Vagina (tissue), 2 donors: ENCODE results near the gene JAK2. TPM values are rescaled to one million over a fixed set of nuclear protein-coding genes. Genes with fewer than 3 reads are reported as not detected.
A peak's percentile ranks its signal among the peaks of the same experiment; 100 is the strongest.
"Not testable (repeated sequence)": the region's sequence is repeated elsewhere in the genome, so short reads cannot be mapped to it uniquely, and the experiment has no call there.

Source experiments
- DNase-seq, 2 donors: peaks; one replicate each; pipeline ENCODE4 v3.0.0-alpha.2; 2017; ENCODE audit errors: extremely low spot score in 2 of 2
- H3K27ac ChIP-seq: fragments of 200-600 bp; sonication (generic); one replicate; pipeline ENCODE4 v1.5.1; 2019
- H3K27me3 ChIP-seq: fragments of 200-600 bp; sonication (generic); one replicate; pipeline ENCODE4 v1.5.1; 2019
- H3K36me3 ChIP-seq, 2 donors: fragments of 200-600 bp; sonication (generic); one replicate each; pipeline ENCODE4 v1.5.1; 2017 to 2019
- H3K4me1 ChIP-seq: fragments of 200-600 bp; sonication (generic); one replicate; pipeline ENCODE4 v1.5.1; 2019
- H3K4me3 ChIP-seq, 2 donors: fragments of 200-600 bp; sonication (generic); 1 replicate in 1 of 2; 2 replicates in 1 of 2; pipeline ENCODE4 v1.5.1; 2016 to 2019
- H3K9me3 ChIP-seq: fragments of 200-600 bp; sonication (generic); one replicate; pipeline ENCODE4 v1.5.1; 2019
- POLR2A ChIP-seq, 2 donors: fragments of 450-650 bp; IDR thresholded peaks; one replicate each; pipeline ENCODE4 v1.6.1; 2017; ENCODE audit warnings: antibody characterized with exemption in 2 of 2, mild to moderate bottlenecking in 2 of 2, moderate library complexity in 2 of 2
- POLR2AphosphoS5 ChIP-seq, 2 donors: sonication (generic); formaldehyde crosslinking; IDR thresholded peaks; one replicate each; pipeline ENCODE4 v1.9.0; 2017; ENCODE audit warnings: antibody characterized with exemption in 2 of 2, mild to moderate bottlenecking in 2 of 2, low read depth in 1 of 2; ENCODE audit not compliant: insufficient read depth in 1 of 2
- intact Hi-C: fragments of 100-400 bp; cut with DNase I; formaldehyde crosslinking; loops from one replicate; pipeline ENCODE4 v1.15.1; 2023
- total RNA-seq: library from RNA; depleted of rRNA; stranded (reverse); fragments of >200 nt; gene quantifications from one replicate; pipeline ENCODE4 v1.2.3, GENCODE V29; 2016
- TF ChIP-seq, protein P1 (sequence below), 3 experiments: fragments of 450-650 bp in 2 of 3; fragments of 200-600 bp in 1 of 3; sonication (generic) in 1 of 3; IDR thresholded peaks; one replicate each; pipeline ENCODE4 v1.5.1; 2017 to 2019; ENCODE audit warnings: antibody characterized with exemption in 3 of 3, mild to moderate bottlenecking in 2 of 3, moderate library complexity in 2 of 3

JAK2 gene
- total RNA-seq, 1 donor from 2014 or later = 25.8 TPM

DNA sequence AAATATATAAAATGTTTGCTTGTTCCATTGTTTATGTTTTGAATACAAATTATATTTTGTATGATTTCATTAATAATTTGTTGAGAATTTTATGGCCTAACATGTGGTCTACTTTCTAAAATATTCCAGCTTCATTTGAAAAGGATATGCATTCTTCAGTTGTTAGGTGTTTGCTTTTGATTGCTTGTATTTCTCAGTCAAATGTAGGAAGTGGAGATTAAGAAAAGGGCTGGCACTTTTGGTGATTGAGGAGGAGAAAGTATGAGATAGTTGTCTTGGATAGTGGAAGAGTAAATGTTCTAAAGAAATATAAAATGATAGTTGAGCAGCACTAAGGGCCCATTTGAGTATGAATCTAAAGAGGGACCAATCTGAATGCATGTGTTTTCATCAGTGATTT, 23.1 kb downstream of the JAK2 start:
- H3K27ac ChIP-seq = no peak overlapping the region

GRCh38 chr9:5013374-5013773, 28.3 kb downstream of the JAK2 start:
- intact Hi-C loops = no loop called here
- TF ChIP-seq, protein P1, sequence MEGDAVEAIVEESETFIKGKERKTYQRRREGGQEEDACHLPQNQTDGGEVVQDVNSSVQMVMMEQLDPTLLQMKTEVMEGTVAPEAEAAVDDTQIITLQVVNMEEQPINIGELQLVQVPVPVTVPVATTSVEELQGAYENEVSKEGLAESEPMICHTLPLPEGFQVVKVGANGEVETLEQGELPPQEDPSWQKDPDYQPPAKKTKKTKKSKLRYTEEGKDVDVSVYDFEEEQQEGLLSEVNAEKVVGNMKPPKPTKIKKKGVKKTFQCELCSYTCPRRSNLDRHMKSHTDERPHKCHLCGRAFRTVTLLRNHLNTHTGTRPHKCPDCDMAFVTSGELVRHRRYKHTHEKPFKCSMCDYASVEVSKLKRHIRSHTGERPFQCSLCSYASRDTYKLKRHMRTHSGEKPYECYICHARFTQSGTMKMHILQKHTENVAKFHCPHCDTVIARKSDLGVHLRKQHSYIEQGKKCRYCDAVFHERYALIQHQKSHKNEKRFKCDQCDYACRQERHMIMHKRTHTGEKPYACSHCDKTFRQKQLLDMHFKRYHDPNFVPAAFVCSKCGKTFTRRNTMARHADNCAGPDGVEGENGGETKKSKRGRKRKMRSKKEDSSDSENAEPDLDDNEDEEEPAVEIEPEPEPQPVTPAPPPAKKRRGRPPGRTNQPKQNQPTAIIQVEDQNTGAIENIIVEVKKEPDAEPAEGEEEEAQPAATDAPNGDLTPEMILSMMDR (IDR thresholded peaks at IDR 0.05) = no peak
- TF ChIP-seq POLR2AphosphoS5 (IDR thresholded peaks at IDR 0.05; ENCODE audit: insufficient read depth in 1 of 2, low read depth in 1 of 2) (peak in 1 of 2 donors; percentile 65), POLR2A (IDR thresholded peaks at IDR 0.05) (no peak)
- Histone ChIP-seq H3K4me1 (peaks cover 22% of the 10 kb centered on the region), H3K9me3 (peaks cover 3% of the 10 kb centered on the region), H3K4me3 (no peak overlapping the region), H3K36me3 (peaks cover 0 to under 1% of the 10 kb centered on the region in 2 donors), H3K27me3 (no peaks in the 10 kb centered on the region), H3K27ac (no peak overlapping the region)
- no peak for DNase-seq

More for the DNA sequence above, 23.1 kb downstream of the JAK2 start:
- Histone ChIP-seq H3K4me3 (no peak overlapping the region), H3K4me1 (peaks cover 21% of the 10 kb centered on the region), H3K9me3 (no peaks in the 10 kb centered on the region), H3K27me3 (no peaks in the 10 kb centered on the region), H3K36me3 (peaks cover 0 to 6% of the 10 kb centered on the region in 2 donors)
- intact Hi-C loops = no loop called here
- TF ChIP-seq POLR2A (IDR thresholded peaks at IDR 0.05) = no peak
- TF ChIP-seq, protein P1 (IDR thresholded peaks at IDR 0.05) = no peak
- no peak for TF ChIP-seq POLR2AphosphoS5 (IDR thresholded peaks at IDR 0.05; ENCODE audit: insufficient read depth in 1 of 2, low read depth in 1 of 2)
- DNase-seq = no peak

DNA sequence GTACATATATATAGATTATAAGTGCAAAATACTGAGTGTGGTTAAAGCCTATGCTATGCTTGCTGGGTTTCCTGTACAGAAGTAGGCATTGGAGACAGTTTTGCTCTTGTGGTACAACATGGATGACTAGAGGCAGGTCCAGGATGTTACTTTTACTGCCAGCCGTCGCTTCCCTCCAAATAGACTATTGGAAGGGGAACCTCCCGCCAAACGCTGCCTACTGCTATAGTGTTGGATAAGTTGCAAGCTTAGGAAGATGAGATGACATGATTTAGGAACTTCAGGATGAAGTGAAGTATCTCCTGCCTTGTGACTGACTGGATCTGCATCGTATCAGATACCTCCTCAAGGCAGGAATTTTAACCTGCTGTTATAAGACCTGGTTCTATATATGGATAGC, 30.9 kb downstream of the JAK2 start:
- intact Hi-C loops = no loop called here
- TF ChIP-seq POLR2A (IDR thresholded peaks at IDR 0.05) (no peak), POLR2AphosphoS5 (IDR thresholded peaks at IDR 0.05; ENCODE audit: insufficient read depth in 1 of 2, low read depth in 1 of 2) (no peak)
- TF ChIP-seq, protein P1 (IDR thresholded peaks at IDR 0.05) = no peak
- H3K27ac ChIP-seq = no peak overlapping the region
- H3K4me1 ChIP-seq = peaks cover 22% of the 10 kb centered on the region
- H3K4me3 ChIP-seq = no peak overlapping the region
- H3K36me3 ChIP-seq = peaks cover 0 to 7% of the 10 kb centered on the region in 2 donors
- no peaks in the 10 kb centered on the region for H3K27me3 ChIP-seq
- DNase-seq = no peak
- H3K9me3 ChIP-seq = peaks cover 5% of the 10 kb centered on the region

DNA sequence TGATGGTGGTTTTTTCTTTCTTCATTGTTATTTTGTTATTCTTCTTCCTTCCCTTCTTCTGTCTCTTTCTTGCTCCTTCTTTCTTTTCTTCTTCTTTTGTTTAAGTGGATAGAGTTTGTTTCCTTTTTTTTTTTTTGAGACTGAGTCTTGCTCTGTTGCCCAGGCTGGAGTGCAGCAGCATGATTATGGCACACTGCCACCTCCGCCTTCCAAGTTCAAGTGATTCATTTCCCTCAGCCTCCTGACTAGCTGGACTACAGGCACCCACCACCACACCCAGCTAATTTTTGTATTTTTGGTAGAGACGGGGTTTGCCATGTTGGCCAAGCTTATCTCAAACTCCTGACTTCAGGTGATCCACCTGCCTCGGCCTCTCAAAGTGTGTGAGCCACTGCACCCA, 40.3 kb downstream of the JAK2 start:
- Histone ChIP-seq H3K9me3 (no peaks in the 10 kb centered on the region), H3K27ac (no peak overlapping the region), H3K27me3 (no peaks in the 10 kb centered on the region), H3K36me3 (peaks cover 0 to 38% of the 10 kb centered on the region in 2 donors), H3K4me3 (no peak overlapping the region), H3K4me1 (no peaks in the 10 kb centered on the region)
- TF ChIP-seq POLR2AphosphoS5 (IDR thresholded peaks at IDR 0.05; ENCODE audit: insufficient read depth in 1 of 2, low read depth in 1 of 2) = no peak
- TF ChIP-seq, protein P1 (IDR thresholded peaks at IDR 0.05) = no peak
- TF ChIP-seq POLR2A (IDR thresholded peaks at IDR 0.05) = no peak
- intact Hi-C loops = no loop called here
- no peak for DNase-seq

GRCh38 chr9:5031941-5032340, 46.9 kb downstream of the JAK2 start:
- intact Hi-C loops = not testable (repeated sequence)
- peaks cover 0 to 27% of the 10 kb centered on the region in 2 donors for H3K36me3 ChIP-seq

More at GRCh38 chr9:5031941-5032340, 46.9 kb downstream of the JAK2 start:
- not testable (repeated sequence) for H3K27ac ChIP-seq, DNase-seq, H3K9me3 ChIP-seq, H3K4me1 ChIP-seq, H3K27me3 ChIP-seq, H3K4me3 ChIP-seq
